AG04450 (cell line): ENCODE measurements around the gene DNAJB2. TPM values are rescaled to one million over a fixed set of nuclear protein-coding genes. Genes with fewer than 3 reads are reported as not detected.

Experiments
- CTCF ChIA-PET: fragments of 300-600, 350-600 bp; formaldehyde crosslinking; extraction: SDS; loops from one replicate; lab custom pipeline; 2022; ENCODE audit warnings: antibody characterized with exemption, inconsistent platforms; lab: Charles Lee
- POLR2A ChIA-PET: fragments of 350-600 bp; formaldehyde crosslinking; extraction: SDS; loops from one replicate; lab custom pipeline; 2021; ENCODE audit warnings: antibody characterized with exemption, inconsistent platforms; lab: Yijun Ruan, JAX
- DNase-seq: peaks from one replicate; pipeline ENCODE4 v3.0.0-alpha.2; 2011; ENCODE audit warnings: low read depth, low spot score
- H3K27ac ChIP-seq: one replicate; pipeline ENCODE4 v1.5.1; 2012; ENCODE audit warnings: low read depth, low read length, control low read depth
- H3K27me3 ChIP-seq: one replicate; pipeline ENCODE4 v1.6.0; 2012; ENCODE audit warnings: low read length; ENCODE audit not compliant: control insufficient read depth, insufficient read depth
- H3K4me3 ChIP-seq: 2 replicates; pipeline ENCODE4 v1.5.1; 2011; ENCODE audit warnings: mild to moderate bottlenecking, low read depth, low read length, control low read depth
- H3K9me3 ChIP-seq: 2 replicates; pipeline ENCODE4 v1.5.1; 2012; ENCODE audit warnings: low read length; ENCODE audit not compliant: control insufficient read depth, insufficient read depth
- CTCF ChIP-seq: IDR thresholded peaks from 2 replicates; pipeline ENCODE4 v1.5.1; 2011; ENCODE audit warnings: low read depth, low read length, control low read depth, inconsistent platforms
- polyA minus RNA-seq: library from RNA; depleted of rRNA, polyadenylated mRNA; stranded (reverse); fragments of >200 nt; gene quantifications from 2 replicates; pipeline ENCODE4 v1.2.3, GENCODE V29; 2011; rRNA and poly(A)+ RNA removed
- polyA plus RNA-seq: library from polyadenylated mRNA; depleted of rRNA; stranded (reverse); fragments of >200 nt; gene quantifications from 2 replicates; pipeline ENCODE4 v1.2.3, GENCODE V29; 2011; rRNA removed

The DNAJB2 gene
- polyA plus RNA-seq = 40.6 and 41.1 TPM in 2 replicates
- 49.0 and 66.1 TPM in 2 replicates for polyA minus RNA-seq

- H3K9me3 ChIP-seq = no peaks in the 10 kb centered on the region
- POLR2A ChIA-PET = interaction anchor here (0.6 to 2.9 kb wide), 14 partner anchors 11 to 204 kb away, joined by 3 to 11 read pairs (median 6); partner anchors contain the start of genes ABCB6, ANKZF1, ATG9A and DNPEP
- CTCF ChIA-PET = interaction anchor here (0.6 to 9.0 kb wide), 7 partner anchors 16 to 120 kb away, joined by 3 to 115 read pairs (median 19); partner anchors contain the start of genes GLB1L, STK16 and TUBA4B
- TF ChIP-seq CTCF = peak; percentile 10
- no peaks in the 10 kb centered on the region for H3K27me3 ChIP-seq
- peak; percentile 99 for DNase-seq
- peak within 1 kb of the TSS; percentile 99 for H3K27ac ChIP-seq
- H3K4me3 ChIP-seq = peak within 1 kb of the TSS; percentile 83
These were observed at the start of gene DNAJB2 for GRCh38 chr2:219279151-219279915. DNAJB2 (plus strand) TSS chr2:219279366; CDS start chr2:219279834, 468 bp downstream.

GRCh38 chr2:219230059-219230540 lies 49.1 kb upstream of the DNAJB2 start:
- TF ChIP-seq CTCF = no peak

GRCh38 chr2:219234331-219234730 lies 44.8 kb upstream of the DNAJB2 start:
- Histone ChIP-seq H3K27me3 (no peaks in the 10 kb centered on the region), H3K4me3 (no peak overlapping the region), H3K27ac (no peak overlapping the region), H3K9me3 (no peaks in the 10 kb centered on the region)
- DNase-seq = no peak
- ChIA-PET POLR2A (interaction anchor here (0.6 kb wide), 1 partner anchor 30 kb away, joined by 4 read pairs; no protein-coding TSS in a partner anchor), CTCF (no interaction called here)
- no peak for TF ChIP-seq CTCF

More at GRCh38 chr2:219230059-219230540, 49.1 kb upstream of the DNAJB2 start:
- Histone ChIP-seq H3K4me3 (peak overlapping the region; percentile 71), H3K27ac (peak overlapping the region; percentile 82), H3K27me3 (no peaks in the 10 kb centered on the region), H3K9me3 (no peaks in the 10 kb centered on the region)
- POLR2A ChIA-PET = interaction anchor here (0.8 to 2.0 kb wide), 7 partner anchors 11 to 65 kb away, joined by 4 to 12 read pairs (median 5); partner anchors contain the start of genes ABCB6, CNPPD1, DNAJB2 and GLB1L
- CTCF ChIA-PET = interaction anchor here (0.9 to 2.4 kb wide), 5 partner anchors 46 to 75 kb away, joined by 3 to 15 read pairs (median 7); no protein-coding TSS in a partner anchor
- DNase-seq = no peak

- no peak for DNase-seq
- no peak overlapping the region for H3K27ac ChIP-seq
- no peak for TF ChIP-seq CTCF
- no peaks in the 10 kb centered on the region for H3K27me3 ChIP-seq
- POLR2A ChIA-PET = no interaction called here
- H3K9me3 ChIP-seq = no peaks in the 10 kb centered on the region; the same call in 1 of the 2 replicates
- peak overlapping the region; percentile 41 for H3K4me3 ChIP-seq
- CTCF ChIA-PET = interaction anchor here (0.8 to 1.3 kb wide), 2 partner anchors 33 to 52 kb away, joined by 3 read pairs; no protein-coding TSS in a partner anchor
These were observed 35.8 kb upstream of the DNAJB2 start for GRCh38 chr2:219243291-219243761.
